HUES64 (cell line): Measurements from ENCODE around the gene CKAP2L.

Experiments used
- H3K27ac ChIP-seq: 2 replicates; pipeline ENCODE4 v1.7.0; 2013; ENCODE audit warnings: low read depth, low read length, inconsistent platforms
- H3K27me3 ChIP-seq: 2 replicates; pipeline ENCODE4 v1.6.1; 2013; ENCODE audit warnings: mild to moderate bottlenecking, low read length; ENCODE audit not compliant: insufficient read depth
- H3K36me3 ChIP-seq: 2 replicates; pipeline ENCODE4 v1.6.1; 2013; ENCODE audit warnings: mild to moderate bottlenecking, low read length; ENCODE audit not compliant: insufficient read depth
- H3K4me1 ChIP-seq: 2 replicates; pipeline ENCODE4 v1.6.1; 2013; ENCODE audit warnings: mild to moderate bottlenecking, low read length, moderate library complexity; ENCODE audit not compliant: insufficient read depth
- H3K4me3 ChIP-seq: 2 replicates; pipeline ENCODE4 v1.5.1; 2013; ENCODE audit warnings: mild to moderate bottlenecking, low read length, moderate library complexity
- H3K9ac ChIP-seq: 2 replicates; pipeline ENCODE4 v1.6.1; 2013; ENCODE audit warnings: mild to moderate bottlenecking, low read depth, low read length
- H3K9me3 ChIP-seq: 2 replicates; pipeline ENCODE4 v1.6.1; 2013; ENCODE audit warnings: low read depth, low read length; ENCODE audit not compliant: insufficient read depth
- WGBS: fragments of 150-250, 120-280 bp; methylation state at CpG from one replicate; pipeline ENCODE4 v1.1.7; 2013; ENCODE audit warnings: missing lambda C conversion rate; 5-methylcytosine and 5-hydroxymethylcytosine counted together

The CKAP2L gene

GRCh38 chr2:112774536-112775285 is 10.3 kb upstream of the CKAP2L start:
- Histone ChIP-seq H3K9ac (no peak overlapping the region), H3K4me1 (no peaks in the 10 kb centered on the region), H3K36me3 (no peaks in the 10 kb centered on the region), H3K4me3 (no peak overlapping the region), H3K27ac (no peak overlapping the region), H3K27me3 (no peaks in the 10 kb centered on the region), H3K9me3 (no peaks in the 10 kb centered on the region)
- 94% methylated on average over 3 of the region's 3 CpGs for WGBS

- H3K36me3 ChIP-seq: no peaks in the 10 kb centered on the region
- no peak overlapping the region for H3K27ac ChIP-seq
- no peaks in the 10 kb centered on the region for H3K4me1 ChIP-seq
- no peaks in the 10 kb centered on the region for H3K9me3 ChIP-seq
- no peak overlapping the region for H3K9ac ChIP-seq
- WGBS: 93% methylated on average over 1 of the region's 2 CpGs
- H3K27me3 ChIP-seq: no peaks in the 10 kb centered on the region
- H3K4me3 ChIP-seq: no peak overlapping the region
Measured at GRCh38 chr2:112773556-112773955, 9.1 kb upstream of the CKAP2L start.

- Histone ChIP-seq H3K4me1 (no peaks in the 10 kb centered on the region), H3K36me3 (no peaks in the 10 kb centered on the region), H3K4me3 (no peak overlapping the region), H3K27me3 (no peaks in the 10 kb centered on the region), H3K9ac (no peak overlapping the region), H3K9me3 (no peaks in the 10 kb centered on the region), H3K27ac (no peak overlapping the region)
- 94% methylated on average over 2 of the region's 2 CpGs for WGBS
Measured at GRCh38 chr2:112772911-112773475, 8.6 kb upstream of the CKAP2L start.

GRCh38 chr2:112772322-112772721 is 7.9 kb upstream of the CKAP2L start:
- H3K36me3 ChIP-seq: no peaks in the 10 kb centered on the region
- no peaks in the 10 kb centered on the region for H3K4me1 ChIP-seq
- no peak overlapping the region for H3K4me3 ChIP-seq
- H3K27ac ChIP-seq: no peak overlapping the region
- H3K9me3 ChIP-seq: no peaks in the 10 kb centered on the region
- no peak overlapping the region for H3K9ac ChIP-seq
- no peaks in the 10 kb centered on the region for H3K27me3 ChIP-seq
- WGBS: 86% methylated on average over 3 of the region's 4 CpGs

GRCh38 chr2:112768432-112768831 is 4.0 kb upstream of the CKAP2L start:
- no peak overlapping the region for H3K9ac ChIP-seq
- H3K4me1 ChIP-seq: peaks cover under 1% of the 10 kb centered on the region; the same call in 1 of the 2 replicates
- no peaks in the 10 kb centered on the region for H3K36me3 ChIP-seq
- H3K27me3 ChIP-seq: no peaks in the 10 kb centered on the region
- H3K27ac ChIP-seq: no peak overlapping the region
- 90% methylated on average over 1 of the region's 1 CpG for WGBS
- H3K9me3 ChIP-seq: no peaks in the 10 kb centered on the region
- H3K4me3 ChIP-seq: no peak overlapping the region

GRCh38 chr2:112767693-112768330 is 3.4 kb upstream of the CKAP2L start:
- Histone ChIP-seq H3K27ac (no peak overlapping the region), H3K36me3 (no peaks in the 10 kb centered on the region), H3K4me3 (no peak overlapping the region), H3K27me3 (no peaks in the 10 kb centered on the region), H3K9me3 (no peaks in the 10 kb centered on the region), H3K4me1 (peaks cover 6% of the 10 kb centered on the region), H3K9ac (no peak overlapping the region)
- 86% methylated on average over 6 of the region's 6 CpGs for WGBS

- 68% methylated on average over 3 of the region's 4 CpGs for WGBS
Measured at GRCh38 chr2:112765251-112765650, 842 bp upstream of the CKAP2L start.

GRCh38 chr2:112762276-112762675 is 2.1 kb downstream of the CKAP2L start:
- Histone ChIP-seq H3K27ac (no peak overlapping the region), H3K36me3 (peaks cover 49% of the 10 kb centered on the region), H3K9ac (no peak overlapping the region), H3K27me3 (no peaks in the 10 kb centered on the region), H3K4me1 (peaks cover 6% of the 10 kb centered on the region), H3K9me3 (no peaks in the 10 kb centered on the region), H3K4me3 (no peak overlapping the region)
- WGBS: 95% methylated on average over 4 of the region's 4 CpGs

More at GRCh38 chr2:112765251-112765650, 842 bp upstream of the CKAP2L start:
- H3K36me3 ChIP-seq: peaks cover 21% of the 10 kb centered on the region
- no peak overlapping the region for H3K9ac ChIP-seq
- no peaks in the 10 kb centered on the region for H3K27me3 ChIP-seq
- no peak overlapping the region for H3K27ac ChIP-seq
- peaks cover 6% of the 10 kb centered on the region for H3K4me1 ChIP-seq
- H3K9me3 ChIP-seq: no peaks in the 10 kb centered on the region
- H3K4me3 ChIP-seq: peak overlapping the region; percentile 91

GRCh38 chr2:112760149-112760548 is 4.3 kb downstream of the CKAP2L start:
- no peak overlapping the region for H3K4me3 ChIP-seq
- 100% methylated on average over 1 of the region's 1 CpG for WGBS

GRCh38 chr2:112758711-112759110 is 5.7 kb downstream of the CKAP2L start:
- H3K36me3 ChIP-seq: peaks cover 83% of the 10 kb centered on the region
- no peak overlapping the region for H3K27ac ChIP-seq
- no peak overlapping the region for H3K4me3 ChIP-seq
- H3K9me3 ChIP-seq: no peaks in the 10 kb centered on the region
- no peak overlapping the region for H3K9ac ChIP-seq
- H3K27me3 ChIP-seq: no peaks in the 10 kb centered on the region
- 90% methylated on average over 2 of the region's 2 CpGs for WGBS
- H3K4me1 ChIP-seq: peaks cover 6% of the 10 kb centered on the region

More at GRCh38 chr2:112760149-112760548, 4.3 kb downstream of the CKAP2L start:
- no peak overlapping the region for H3K9ac ChIP-seq
- no peaks in the 10 kb centered on the region for H3K9me3 ChIP-seq
- H3K4me1 ChIP-seq: peaks cover 6% of the 10 kb centered on the region
- H3K36me3 ChIP-seq: peaks cover 69% of the 10 kb centered on the region
- no peaks in the 10 kb centered on the region for H3K27me3 ChIP-seq
- H3K27ac ChIP-seq: no peak overlapping the region

- Histone ChIP-seq H3K9me3 (no peaks in the 10 kb centered on the region), H3K36me3 (peaks cover 92% of the 10 kb centered on the region), H3K9ac (no peak overlapping the region), H3K4me1 (no peaks in the 10 kb centered on the region), H3K4me3 (no peak overlapping the region), H3K27me3 (no peaks in the 10 kb centered on the region), H3K27ac (no peak overlapping the region)
- WGBS: 92% methylated on average over 3 of the region's 3 CpGs
Measured at GRCh38 chr2:112757265-112757664, 7.1 kb downstream of the CKAP2L start.
